Mammary epithelial cell (primary cell): ENCODE data around the gene CPLX1.
"Not testable (repeated sequence)": the region's sequence is repeated elsewhere in the genome, so short reads cannot be mapped to it uniquely, and the experiment has no call there.

ENCODE experiments used
- EZH2 ChIP-seq: IDR thresholded peaks from 2 replicates; pipeline ENCODE4 v1.6.1; 2012; ENCODE audit warnings: low read length, inconsistent platforms, borderline replicate concordance
- TF ChIP-seq, protein P1 (sequence below), 2 donors: IDR thresholded peaks in 1 of 2; conservative IDR thresholded peaks in 1 of 2; 2 replicates each; pipeline ENCODE4 v1.5.1; 2011 to 2012; ENCODE audit warnings: inconsistent platforms in 2 of 2, low read length in 2 of 2, mild to moderate bottlenecking in 2 of 2, control low read depth in 1 of 2, low read depth in 1 of 2; ENCODE audit not compliant: insufficient read depth in 1 of 2; ENCODE audit errors: extremely low read depth in 1 of 2

- TF ChIP-seq, protein P1, sequence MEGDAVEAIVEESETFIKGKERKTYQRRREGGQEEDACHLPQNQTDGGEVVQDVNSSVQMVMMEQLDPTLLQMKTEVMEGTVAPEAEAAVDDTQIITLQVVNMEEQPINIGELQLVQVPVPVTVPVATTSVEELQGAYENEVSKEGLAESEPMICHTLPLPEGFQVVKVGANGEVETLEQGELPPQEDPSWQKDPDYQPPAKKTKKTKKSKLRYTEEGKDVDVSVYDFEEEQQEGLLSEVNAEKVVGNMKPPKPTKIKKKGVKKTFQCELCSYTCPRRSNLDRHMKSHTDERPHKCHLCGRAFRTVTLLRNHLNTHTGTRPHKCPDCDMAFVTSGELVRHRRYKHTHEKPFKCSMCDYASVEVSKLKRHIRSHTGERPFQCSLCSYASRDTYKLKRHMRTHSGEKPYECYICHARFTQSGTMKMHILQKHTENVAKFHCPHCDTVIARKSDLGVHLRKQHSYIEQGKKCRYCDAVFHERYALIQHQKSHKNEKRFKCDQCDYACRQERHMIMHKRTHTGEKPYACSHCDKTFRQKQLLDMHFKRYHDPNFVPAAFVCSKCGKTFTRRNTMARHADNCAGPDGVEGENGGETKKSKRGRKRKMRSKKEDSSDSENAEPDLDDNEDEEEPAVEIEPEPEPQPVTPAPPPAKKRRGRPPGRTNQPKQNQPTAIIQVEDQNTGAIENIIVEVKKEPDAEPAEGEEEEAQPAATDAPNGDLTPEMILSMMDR (conservative IDR thresholded peaks at IDR 0.05 in 1 of 2, IDR thresholded peaks at IDR 0.05 in 1 of 2; ENCODE audit: extremely low read depth in 1 of 2, insufficient read depth in 1 of 2, low read depth in 1 of 2, low read length in 2 of 2): not testable (repeated sequence)
- not testable (repeated sequence) for TF ChIP-seq EZH2
Observed at GRCh38 chr4:759810-760209, 66.1 kb downstream of the CPLX1 start.
